GM12878 (cell line): ENCODE measurements around the gene GRK2. TPM values are rescaled to one million over a fixed set of nuclear protein-coding genes. Genes with fewer than 3 reads are reported as not detected.

Experiments used
- ATAC-seq: fragments of 200-7000 bp; cut with Tn5 transposase; 3 replicates; pipeline ENCODE4 v1.9.1; 2020; ENCODE audit warnings: mild to moderate bottlenecking, moderate library complexity
- BruUV-seq: library from RNA; stranded (reverse); fragments of 400-500 nt; replicated peaks from 2 replicates; lab custom pipeline; 2021; lab: Mats Ljungman, UMichigan
- CTCF ChIA-PET: fragments of 300-600 bp; sonication (Branson Sonifier 250); formaldehyde crosslinking; extraction: SDS; loops from one replicate; lab custom pipeline; 2021; ENCODE audit warnings: inconsistent platforms; lab: Yijun Ruan, JAX
- POLR2A ChIA-PET: fragments of 350-600 bp; formaldehyde crosslinking; extraction: SDS; loops from one replicate; lab custom pipeline; 2021; ENCODE audit warnings: inconsistent platforms; lab: Charles Lee
- RAD21 ChIA-PET: fragments of 300-600 bp; sonication (Branson Sonifier 250); formaldehyde crosslinking; loops from one replicate; lab custom pipeline; 2023; ENCODE audit warnings: antibody characterized with exemption; ENCODE audit not compliant: unreplicated experiment; lab: Charles Lee
- SMC1A ChIA-PET: fragments of 300-600 bp; sonication (Branson Sonifier 250); formaldehyde crosslinking; loops from one replicate; lab custom pipeline; 2023; ENCODE audit not compliant: unreplicated experiment, uncharacterized antibody; lab: Charles Lee
- DNase-seq: peaks from one replicate; pipeline ENCODE4 v3.0.0-alpha.2; 2011; ENCODE audit warnings: low read depth, low spot score
- FAIRE-seq: peaks from 3 replicates; lab custom pipeline; 2011; peaks lifted over from hg19 to GRCh38; lab: Jason Lieb, UNC
- H2AFZ ChIP-seq: 2 replicates; pipeline ENCODE4 v1.6.0; 2011; ENCODE audit warnings: low read depth, low read length, control low read depth; ENCODE audit not compliant: control insufficient read depth
- H3K27ac ChIP-seq: 2 replicates; pipeline ENCODE4 v1.5.1; 2011; ENCODE audit warnings: control low read depth; ENCODE audit not compliant: control insufficient read depth, insufficient read depth
- H3K27me3 ChIP-seq, 2 experiments: replicated peaks in 1 of 2; 2 replicates each; pipeline versions ENCODE4 v1.6.0 to v1.6.1; 2011; ENCODE audit warnings: low read length in 1 of 2; ENCODE audit not compliant: control insufficient read depth in 2 of 2, insufficient read depth in 2 of 2
- H3K36me3 ChIP-seq, 2 experiments: 2 replicates each; pipeline ENCODE4 v1.5.1; 2011; ENCODE audit warnings: low read length in 1 of 2; ENCODE audit not compliant: control insufficient read depth in 2 of 2, insufficient read depth in 2 of 2
- H3K4me1 ChIP-seq: 2 replicates; pipeline ENCODE4 v1.6.1; 2011; ENCODE audit warnings: mild to moderate bottlenecking, low read length, moderate library complexity, mixed read lengths; ENCODE audit not compliant: control insufficient read depth, insufficient read depth
- H3K4me2 ChIP-seq: 2 replicates; pipeline ENCODE4 v1.6.0; 2011; ENCODE audit warnings: control low read depth; ENCODE audit not compliant: control insufficient read depth, insufficient read depth
- H3K4me3 ChIP-seq: fragments of 200-600 bp; sonication (generic); 2 replicates; pipeline ENCODE4 v1.5.1; 2016
- H3K79me2 ChIP-seq: 2 replicates; pipeline ENCODE4 v1.6.0; 2011; ENCODE audit warnings: low read length; ENCODE audit not compliant: control insufficient read depth, insufficient read depth
- H3K9ac ChIP-seq: 2 replicates; pipeline ENCODE4 v1.8.0; 2011; ENCODE audit warnings: low read length, control low read depth, mixed read lengths; ENCODE audit not compliant: control insufficient read depth, insufficient read depth
- H3K9me3 ChIP-seq: replicated peaks from 3 replicates; pipeline ENCODE4 v1.5.1; 2011; ENCODE audit warnings: mild to moderate bottlenecking, low read length; ENCODE audit not compliant: control insufficient read depth, insufficient read depth
- H4K20me1 ChIP-seq: 2 replicates; pipeline ENCODE4 v1.6.0; 2011; ENCODE audit not compliant: control insufficient read depth, insufficient read depth
- E4F1 ChIP-seq: fragments of 450-650 bp; IDR thresholded peaks from 2 replicates; pipeline ENCODE4 v1.6.1; 2018; ENCODE audit warnings: borderline replicate concordance, mild to moderate bottlenecking; ENCODE audit not compliant: partially characterized antibody
- KDM1A ChIP-seq: fragments of 200-600 bp; sonication (generic); IDR thresholded peaks from 2 replicates; pipeline ENCODE4 v1.6.1; 2016; ENCODE audit warnings: borderline replicate concordance
- LARP7 ChIP-seq: fragments of 450-650 bp; IDR thresholded peaks from 2 replicates; pipeline ENCODE4 v1.6.1; 2017; ENCODE audit warnings: mild to moderate bottlenecking
- MYC ChIP-seq: IDR thresholded peaks from 2 replicates; pipeline ENCODE4 v1.6.1; 2011; ENCODE audit warnings: mild to moderate bottlenecking, low read length, moderate library complexity, inconsistent platforms; ENCODE audit not compliant: insufficient read depth, insufficient replicate concordance, insufficient read length, severe bottlenecking
- PAX5 ChIP-seq: IDR thresholded peaks from 2 replicates; pipeline ENCODE4 v1.6.1; 2011; ENCODE audit warnings: low read depth, low read length, borderline replicate concordance
- PKNOX1 ChIP-seq: fragments of 450-650 bp; IDR thresholded peaks from 2 replicates; pipeline ENCODE4 v1.6.1; 2016; ENCODE audit warnings: mild to moderate bottlenecking
- USF1 ChIP-seq: IDR thresholded peaks from 2 replicates; pipeline ENCODE4 v1.6.1; 2011; ENCODE audit warnings: borderline replicate concordance, low read depth, mild to moderate bottlenecking, moderate library complexity, mixed read lengths, low read length; ENCODE audit not compliant: insufficient read depth; ENCODE audit errors: extremely low read length
- WRNIP1 ChIP-seq: IDR thresholded peaks from 2 replicates; pipeline ENCODE4 v1.6.1; 2011; ENCODE audit warnings: low read depth, low read length, improper control_type of control experiment, borderline replicate concordance
- YY1 ChIP-seq: IDR thresholded peaks from 2 replicates; pipeline ENCODE4 v1.6.1; 2011; ENCODE audit warnings: low read depth, mild to moderate bottlenecking, low read length
- ZNF384 ChIP-seq: IDR thresholded peaks from 2 replicates; pipeline ENCODE4 v1.6.1; 2012; ENCODE audit warnings: low read depth, mild to moderate bottlenecking, low read length, improper control_type of control experiment, borderline replicate concordance
- WGBS: methylation state at CpG from one replicate; pipeline ENCODE4 v1.1.6; 2016; ENCODE audit warnings: low lambda C conversion rate; ENCODE audit not compliant: insufficient replicate concordance, insufficient coverage; ENCODE audit errors: missing lambda C conversion rate; 5-methylcytosine and 5-hydroxymethylcytosine counted together
- in situ Hi-C: fragments of 300-500 bp; cut with MboI; formaldehyde crosslinking; loops from 9 replicates; pipeline ENCODE4 v1.14.3; 2018; ENCODE audit warnings: mixed read lengths
- intact Hi-C: fragments of 100-400 bp; cut with micrococcal nuclease; formaldehyde crosslinking; loops from one replicate; pipeline ENCODE4 v1.14.2; 2022; ENCODE audit not compliant: unreplicated experiment
- polyA plus RNA-seq, 11 experiments: library from polyadenylated mRNA; depleted of rRNA in 4 of 11; unstranded in 6 of 11; stranded (reverse) in 5 of 11; fragments of >200 nt; fragmentation: Nextera tagmentation in 4 of 11; fragmentation: Illumina TruSeq in 1 of 11; extraction: Ambion mirVana in 4 of 11; extraction: Trizol in 1 of 11; gene quantifications; 1 replicate in 1 of 11; 2 replicates in 10 of 11; pipeline versions ENCODE4 v1.2.1 to v1.2.3, GENCODE V29; 2011 to 2016; ENCODE audit warnings: inconsistent platforms in 2 of 11, missing spikeins in 2 of 11, low read depth in 1 of 11
- total RNA-seq, 4 experiments: library from RNA; depleted of rRNA in 3 of 4; stranded (reverse); fragments of >200 nt in 3 of 4; fragmentation: Illumina TruSeq in 1 of 4; extraction: Trizol in 1 of 4; gene quantifications; 2 replicates each; pipeline versions ENCODE4 v1.2.1 to v1.2.3, GENCODE V29; 2013 to 2021

GRK2 gene
- total and polyA plus RNA-seq, 10 of the 15 experiments (the other 5 are each of a cell fraction or from before 2014, with no cell fraction given): 1.0 to 160 (median 66.1) TPM

- Histone ChIP-seq H3K27ac (no peak overlapping the region), H3K36me3 (no peaks in the 10 kb centered on the region; a peak in 1 of 4 replicates), H3K9ac (no peak overlapping the region), H3K9me3 (no peaks in the 10 kb centered on the region), H3K27me3 (no peaks in the 10 kb centered on the region), H2AFZ (no peak overlapping the region), H3K4me1 (no peaks in the 10 kb centered on the region), H3K79me2 (no peaks in the 10 kb centered on the region), H3K4me3 (no peak overlapping the region), H3K4me2 (no peak overlapping the region), H4K20me1 (no peaks in the 10 kb centered on the region)
- ATAC-seq (no peak), DNase-seq (no peak), FAIRE-seq (no peak)
- TF ChIP-seq WRNIP1: no peak
- TF ChIP-seq MYC: no peak
- TF ChIP-seq PKNOX1: no peak
- TF ChIP-seq ZNF384: no peak
- TF ChIP-seq PAX5: no peak
- TF ChIP-seq YY1: no peak
- TF ChIP-seq E4F1: no peak
- no peak for TF ChIP-seq USF1
- no peak for TF ChIP-seq LARP7
- TF ChIP-seq KDM1A: no peak
- RAD21 ChIA-PET: no interaction called here
- BruUV-seq: no TSS peak
- in situ Hi-C loops: no loop called here
- POLR2A ChIA-PET: no interaction called here
- intact Hi-C loops: no loop called here
- 71% methylated on average over 12 of the region's 12 CpGs for WGBS
- CTCF ChIA-PET: interaction anchor here (1.3 kb wide), 1 partner anchor 10 kb away, joined by 4 read pairs; no protein-coding TSS in a partner anchor
- SMC1A ChIA-PET: no interaction called here
Measured at GRCh38 chr11:67307545-67308001, 41.3 kb downstream of the GRK2 start.
